ENCODE measurements around the gene PRDX2.

DNA sequence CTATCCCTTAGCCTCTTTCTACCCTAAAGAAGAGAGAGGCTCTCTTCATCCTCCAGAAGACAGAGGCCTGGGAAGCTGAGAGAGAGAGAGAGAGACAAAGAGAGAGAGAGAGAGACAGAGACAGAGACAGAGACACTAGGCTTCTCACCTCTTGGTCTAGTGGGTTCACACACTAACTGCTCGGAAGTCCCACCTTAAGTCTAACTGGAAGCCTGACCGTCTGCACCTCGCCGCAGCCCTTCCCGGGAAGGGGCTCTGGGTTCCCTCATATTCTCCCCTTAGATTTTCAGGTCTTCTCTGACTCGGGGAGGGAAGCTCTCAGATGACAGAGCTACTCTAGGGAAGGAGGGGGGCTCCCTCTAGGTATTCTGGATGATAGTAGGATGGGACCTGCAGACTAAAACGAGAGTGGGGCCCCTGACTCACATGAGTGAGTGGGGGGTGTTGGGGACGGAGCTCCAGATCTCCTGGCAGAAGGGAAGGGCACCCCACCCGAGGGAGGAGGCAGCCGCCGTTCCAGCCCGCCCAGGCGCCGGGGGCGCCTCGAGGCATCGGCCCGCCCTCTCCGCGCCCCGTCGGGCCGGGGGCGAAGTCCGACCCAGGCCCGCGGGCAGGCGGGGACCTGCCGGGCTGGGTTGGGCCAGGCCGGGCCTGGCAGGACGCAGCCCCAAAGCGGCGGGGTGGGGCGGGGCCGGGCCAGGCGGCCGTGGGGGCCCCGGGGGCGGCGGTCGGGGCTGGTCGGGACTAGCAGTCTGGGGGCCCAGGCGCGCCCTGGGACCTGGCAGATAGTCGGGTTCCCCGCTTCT lies 12.3 kb downstream of the PRDX2 start:
- TF ChIP-seq, protein P1, sequence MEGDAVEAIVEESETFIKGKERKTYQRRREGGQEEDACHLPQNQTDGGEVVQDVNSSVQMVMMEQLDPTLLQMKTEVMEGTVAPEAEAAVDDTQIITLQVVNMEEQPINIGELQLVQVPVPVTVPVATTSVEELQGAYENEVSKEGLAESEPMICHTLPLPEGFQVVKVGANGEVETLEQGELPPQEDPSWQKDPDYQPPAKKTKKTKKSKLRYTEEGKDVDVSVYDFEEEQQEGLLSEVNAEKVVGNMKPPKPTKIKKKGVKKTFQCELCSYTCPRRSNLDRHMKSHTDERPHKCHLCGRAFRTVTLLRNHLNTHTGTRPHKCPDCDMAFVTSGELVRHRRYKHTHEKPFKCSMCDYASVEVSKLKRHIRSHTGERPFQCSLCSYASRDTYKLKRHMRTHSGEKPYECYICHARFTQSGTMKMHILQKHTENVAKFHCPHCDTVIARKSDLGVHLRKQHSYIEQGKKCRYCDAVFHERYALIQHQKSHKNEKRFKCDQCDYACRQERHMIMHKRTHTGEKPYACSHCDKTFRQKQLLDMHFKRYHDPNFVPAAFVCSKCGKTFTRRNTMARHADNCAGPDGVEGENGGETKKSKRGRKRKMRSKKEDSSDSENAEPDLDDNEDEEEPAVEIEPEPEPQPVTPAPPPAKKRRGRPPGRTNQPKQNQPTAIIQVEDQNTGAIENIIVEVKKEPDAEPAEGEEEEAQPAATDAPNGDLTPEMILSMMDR (IDR thresholded peaks at IDR 0.05; ENCODE audit: poor library complexity, severe bottlenecking): no peak
- TF ChIP-seq EP300 (conservative IDR thresholded peaks at IDR 0.05; ENCODE audit: poor library complexity, severe bottlenecking) (no peak), EZH2 (IDR thresholded peaks at IDR 0.05; ENCODE audit: borderline replicate concordance, insufficient read depth, low read length, poor library complexity, severe bottlenecking) (no peak), RAD21 (conservative IDR thresholded peaks at IDR 0.05) (no peak), POLR2AphosphoS5 (IDR thresholded peaks at IDR 0.05) (no peak)
